Ascending aorta (tissue), 2 donors: ENCODE results near the gene DNAH8. TPM values are rescaled to one million over a fixed set of nuclear protein-coding genes. Genes with fewer than 3 reads are reported as not detected.

Experiments used
- DNase-seq, 2 donors: peaks; one replicate each; pipeline ENCODE4 v3.0.0-alpha.2; 2019; ENCODE audit warnings: low spot score in 2 of 2
- H3K27ac ChIP-seq, 2 donors: fragments of 200-600 bp; sonication (generic); one replicate each; pipeline ENCODE4 v1.5.1; 2016 to 2017; ENCODE audit warnings: mild to moderate bottlenecking in 1 of 2
- H3K27me3 ChIP-seq: fragments of 200-600 bp; sonication (generic); one replicate; pipeline ENCODE4 v1.5.1; 2017
- H3K36me3 ChIP-seq, 2 donors: fragments of 200-600 bp; sonication (generic); one replicate each; pipeline ENCODE4 v1.5.1; 2016
- H3K4me1 ChIP-seq, 2 donors: fragments of 200-600 bp; sonication (generic); one replicate each; pipeline ENCODE4 v1.5.1; 2016 to 2017; ENCODE audit warnings: mild to moderate bottlenecking in 1 of 2
- H3K4me3 ChIP-seq, 2 donors: fragments of 200-600 bp; sonication (generic); one replicate each; pipeline ENCODE4 v1.5.1; 2016 to 2017; ENCODE audit warnings: mild to moderate bottlenecking in 1 of 2
- H3K9me3 ChIP-seq, 2 donors: fragments of 200-600 bp; sonication (generic); one replicate each; pipeline ENCODE4 v1.5.1; 2016
- CTCF ChIP-seq, 3 experiments: fragments of 200-600 bp in 2 of 3; fragments of 450-650 bp in 1 of 3; sonication (generic) in 2 of 3; IDR thresholded peaks; one replicate each; pipeline ENCODE4 v1.5.1; 2016 to 2019; ENCODE audit warnings: antibody characterized with exemption in 3 of 3, mild to moderate bottlenecking in 1 of 3, moderate library complexity in 1 of 3
- intact Hi-C: fragments of 100-400 bp; cut with DNase I; formaldehyde crosslinking; loops from one replicate; pipeline ENCODE4 v1.15.1; 2023
- total RNA-seq: library from RNA; depleted of rRNA; stranded (reverse); fragments of >200 nt; gene quantifications from one replicate; pipeline ENCODE4 v1.1.0, GENCODE V29; 2016

DNAH8 gene
- total RNA-seq, 1 donor from 2014 or later: not detected

GRCh38 chr6:39003072-39003471, 288.0 kb downstream of the DNAH8 start:
- Histone ChIP-seq H3K27ac (no peak overlapping the region), H3K4me1 (no peaks in the 10 kb centered on the region), H3K27me3 (no peaks in the 10 kb centered on the region), H3K4me3 (no peak overlapping the region), H3K9me3 (no peaks in the 10 kb centered on the region), H3K36me3 (no peaks in the 10 kb centered on the region)
- intact Hi-C loops: no loop called here
- TF ChIP-seq CTCF (IDR thresholded peaks at IDR 0.05): no peak
- DNase-seq: no peak

- Histone ChIP-seq H3K4me3 (no peak overlapping the region), H3K36me3 (no peaks in the 10 kb centered on the region), H3K27ac (no peak overlapping the region), H3K4me1 (no peaks in the 10 kb centered on the region), H3K27me3 (no peaks in the 10 kb centered on the region), H3K9me3 (no peaks in the 10 kb centered on the region)
- intact Hi-C loops: no loop called here
- no peak for DNase-seq
- no peak for TF ChIP-seq CTCF (IDR thresholded peaks at IDR 0.05)
Observed at GRCh38 chr6:39003492-39003891, 288.4 kb downstream of the DNAH8 start.

GRCh38 chr6:39004801-39005200, 289.7 kb downstream of the DNAH8 start:
- Histone ChIP-seq H3K9me3 (no peaks in the 10 kb centered on the region), H3K27ac (no peak overlapping the region), H3K4me1 (no peaks in the 10 kb centered on the region), H3K27me3 (no peaks in the 10 kb centered on the region), H3K4me3 (no peak overlapping the region), H3K36me3 (no peaks in the 10 kb centered on the region)
- no peak for DNase-seq
- no peak for TF ChIP-seq CTCF (IDR thresholded peaks at IDR 0.05)
- intact Hi-C loops: no loop called here

GRCh38 chr6:39005774-39006173, 290.7 kb downstream of the DNAH8 start:
- Histone ChIP-seq H3K27ac (no peak overlapping the region), H3K36me3 (no peaks in the 10 kb centered on the region), H3K4me1 (no peaks in the 10 kb centered on the region), H3K4me3 (no peak overlapping the region), H3K9me3 (no peaks in the 10 kb centered on the region), H3K27me3 (no peaks in the 10 kb centered on the region)
- DNase-seq: no peak
- intact Hi-C loops: no loop called here
- no peak for TF ChIP-seq CTCF (IDR thresholded peaks at IDR 0.05)

GRCh38 chr6:39007575-39007974, 292.5 kb downstream of the DNAH8 start:
- H3K9me3 ChIP-seq: no peaks in the 10 kb centered on the region
- H3K27me3 ChIP-seq: no peaks in the 10 kb centered on the region
- intact Hi-C loops: no loop called here
- H3K4me3 ChIP-seq: no peak overlapping the region
- H3K27ac ChIP-seq: no peak overlapping the region
- no peaks in the 10 kb centered on the region for H3K4me1 ChIP-seq
- no peak for DNase-seq
- H3K36me3 ChIP-seq: no peaks in the 10 kb centered on the region
- no peak for TF ChIP-seq CTCF (IDR thresholded peaks at IDR 0.05)

GRCh38 chr6:39008737-39009136, 293.6 kb downstream of the DNAH8 start:
- no peak for TF ChIP-seq CTCF (IDR thresholded peaks at IDR 0.05)
- Histone ChIP-seq H3K27me3 (no peaks in the 10 kb centered on the region), H3K9me3 (no peaks in the 10 kb centered on the region), H3K36me3 (no peaks in the 10 kb centered on the region), H3K4me3 (no peak overlapping the region), H3K27ac (no peak overlapping the region), H3K4me1 (no peaks in the 10 kb centered on the region)
- intact Hi-C loops: no loop called here
- no peak for DNase-seq
